Uterus (tissue), 2 donors: Measurements from ENCODE around the gene ULK4.

ENCODE experiments used
- POLR2A ChIP-seq, 2 donors: fragments of 450-650 bp; IDR thresholded peaks; one replicate each; pipeline ENCODE4 v1.6.1; 2016; ENCODE audit warnings: antibody characterized with exemption in 2 of 2, mild to moderate bottlenecking in 1 of 2, moderate library complexity in 1 of 2
- TF ChIP-seq, protein P1 (sequence below), 4 experiments: fragments of 200-600 bp in 2 of 4; fragments of 450-650 bp in 2 of 4; sonication (generic) in 2 of 4; IDR thresholded peaks; one replicate each; pipeline ENCODE4 v1.5.1; 2016 to 2019; ENCODE audit warnings: antibody characterized with exemption in 4 of 4, mild to moderate bottlenecking in 2 of 4, moderate library complexity in 1 of 4

DNA sequence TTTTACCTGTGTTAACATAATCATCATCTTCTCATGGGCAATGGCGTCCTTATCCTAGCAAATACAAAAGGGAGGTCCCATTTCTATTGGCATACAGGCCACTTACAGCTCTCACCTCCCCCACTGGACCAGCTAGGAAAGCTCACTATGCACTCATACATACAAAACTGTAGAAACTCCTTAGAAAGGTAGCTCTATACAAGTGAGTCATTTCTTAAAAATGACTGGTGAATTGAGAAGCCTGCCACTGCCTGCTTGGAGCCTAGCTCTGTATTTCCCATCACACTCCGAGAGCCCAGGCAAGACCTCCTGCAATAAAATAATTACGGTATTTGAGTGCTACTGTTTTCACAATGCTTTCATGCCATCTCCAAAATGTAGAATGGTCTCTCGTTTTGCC lies 321.8 kb downstream of the ULK4 start:
- TF ChIP-seq POLR2A (IDR thresholded peaks at IDR 0.05) = no peak
- TF ChIP-seq, protein P1, sequence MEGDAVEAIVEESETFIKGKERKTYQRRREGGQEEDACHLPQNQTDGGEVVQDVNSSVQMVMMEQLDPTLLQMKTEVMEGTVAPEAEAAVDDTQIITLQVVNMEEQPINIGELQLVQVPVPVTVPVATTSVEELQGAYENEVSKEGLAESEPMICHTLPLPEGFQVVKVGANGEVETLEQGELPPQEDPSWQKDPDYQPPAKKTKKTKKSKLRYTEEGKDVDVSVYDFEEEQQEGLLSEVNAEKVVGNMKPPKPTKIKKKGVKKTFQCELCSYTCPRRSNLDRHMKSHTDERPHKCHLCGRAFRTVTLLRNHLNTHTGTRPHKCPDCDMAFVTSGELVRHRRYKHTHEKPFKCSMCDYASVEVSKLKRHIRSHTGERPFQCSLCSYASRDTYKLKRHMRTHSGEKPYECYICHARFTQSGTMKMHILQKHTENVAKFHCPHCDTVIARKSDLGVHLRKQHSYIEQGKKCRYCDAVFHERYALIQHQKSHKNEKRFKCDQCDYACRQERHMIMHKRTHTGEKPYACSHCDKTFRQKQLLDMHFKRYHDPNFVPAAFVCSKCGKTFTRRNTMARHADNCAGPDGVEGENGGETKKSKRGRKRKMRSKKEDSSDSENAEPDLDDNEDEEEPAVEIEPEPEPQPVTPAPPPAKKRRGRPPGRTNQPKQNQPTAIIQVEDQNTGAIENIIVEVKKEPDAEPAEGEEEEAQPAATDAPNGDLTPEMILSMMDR (IDR thresholded peaks at IDR 0.05) = no peak
